HCT116 (cell line): ENCODE data around the gene CALML6.

ENCODE experiments used
- CTCF ChIP-seq, 3 experiments: fragments of 200-600 bp in 1 of 3; sonication (generic) in 1 of 3; IDR thresholded peaks in 2 of 3; conservative IDR thresholded peaks in 1 of 3; 2 replicates each; pipeline ENCODE4 v1.5.1; 2012 to 2017; ENCODE audit warnings: low read depth in 2 of 3, low read length in 2 of 3, antibody characterized with exemption in 1 of 3, borderline replicate concordance in 1 of 3, control low read depth in 1 of 3, mild to moderate bottlenecking in 1 of 3, mixed read lengths in 1 of 3, mixed run types in 1 of 3, moderate library complexity in 1 of 3; ENCODE audit not compliant: insufficient read depth in 1 of 3
- ELF1 ChIP-seq: IDR thresholded peaks from 2 replicates; pipeline ENCODE4 v1.6.1; 2012; ENCODE audit warnings: low read depth, borderline replicate concordance
- EZH2 ChIP-seq: fragments of 200-600 bp; sonication (generic); IDR thresholded peaks from 2 replicates; pipeline ENCODE4 v1.6.1; 2017; ENCODE audit warnings: antibody characterized with exemption, mixed run types
- EZH2phosphoT487 ChIP-seq: fragments of 200-600 bp; IDR thresholded peaks from 2 replicates; pipeline ENCODE4 v1.6.1; 2018; ENCODE audit warnings: antibody characterized with exemption, borderline replicate concordance
- POLR2A ChIP-seq: IDR thresholded peaks from 2 replicates; pipeline ENCODE4 v1.7.0; 2011; ENCODE audit warnings: borderline replicate concordance; ENCODE audit not compliant: insufficient read depth, insufficient read length; ENCODE audit errors: extremely low read depth
- POLR2AphosphoS5 ChIP-seq: IDR thresholded peaks from 2 replicates; pipeline ENCODE4 v1.6.1; 2011; ENCODE audit warnings: mild to moderate bottlenecking, low read depth, low read length, moderate library complexity
- SP1 ChIP-seq: IDR thresholded peaks from 2 replicates; pipeline ENCODE4 v1.6.1; 2012; ENCODE audit warnings: low read depth
- SRF ChIP-seq: IDR thresholded peaks from 2 replicates; pipeline ENCODE4 v1.6.1; 2012; ENCODE audit warnings: low read depth
- TCF7L2 ChIP-seq: IDR thresholded peaks from 2 replicates; pipeline ENCODE4 v1.7.0; 2011; ENCODE audit warnings: borderline replicate concordance, inconsistent platforms; ENCODE audit not compliant: insufficient read depth, insufficient read length; ENCODE audit errors: extremely low read depth
- YY1 ChIP-seq: IDR thresholded peaks from 2 replicates; pipeline ENCODE4 v1.6.1; 2011; ENCODE audit warnings: low read length, low read depth, moderate library complexity, mild to moderate bottlenecking; ENCODE audit not compliant: insufficient replicate concordance; ENCODE audit errors: extremely low read depth
- ZBTB33 ChIP-seq: IDR thresholded peaks from 2 replicates; pipeline ENCODE4 v1.6.1; 2011; ENCODE audit warnings: mild to moderate bottlenecking, low read length, moderate library complexity; ENCODE audit not compliant: insufficient replicate concordance; ENCODE audit errors: extremely low read depth
- ZNF274 ChIP-seq: fragments of 200-500 bp; sonication (Bioruptor generic); IDR thresholded peaks from 2 replicates; pipeline ENCODE4 v1.6.1; 2014; ENCODE audit warnings: mild to moderate bottlenecking, low read depth, low read length, inconsistent platforms

GRCh38 chr1:1942753-1943656, 27.9 kb downstream of the CALML6 start:
- TF ChIP-seq YY1: no peak
- no peak for TF ChIP-seq POLR2AphosphoS5
- no peak for TF ChIP-seq CTCF (IDR thresholded peaks at IDR 0.05 in 2 of 3, conservative IDR thresholded peaks at IDR 0.05 in 1 of 3; ENCODE audit: borderline replicate concordance in 1 of 3, insufficient read depth in 1 of 3, low read depth in 2 of 3, low read length in 2 of 3)
- no peak for TF ChIP-seq POLR2A
- TF ChIP-seq ZBTB33: no peak
- TF ChIP-seq EZH2: no peak
- no peak for TF ChIP-seq TCF7L2
- TF ChIP-seq SRF: no peak
- TF ChIP-seq SP1: no peak
- no peak for TF ChIP-seq ELF1
- no peak for TF ChIP-seq ZNF274
- TF ChIP-seq EZH2phosphoT487: no peak
